Activated CD4-positive, alpha-beta T cell treated with anti-CD3 and anti-CD28 coated beads, Interleukin-2, Interleukin-4, amounts not matched to agents 100 ng/mL and 50 ng/mL, durations not matched to agents 16 hours and 8 hours (primary cell): ENCODE results near the gene HARS1.
"Not testable (repeated sequence)": the region's sequence is repeated elsewhere in the genome, so short reads cannot be mapped to it uniquely, and the experiment has no call there.

Source experiments
- DNase-seq: peaks from one replicate; pipeline ENCODE4 v3.0.0-alpha.2; 2020; ENCODE audit warnings: low spot score

The HARS1 gene

DNA sequence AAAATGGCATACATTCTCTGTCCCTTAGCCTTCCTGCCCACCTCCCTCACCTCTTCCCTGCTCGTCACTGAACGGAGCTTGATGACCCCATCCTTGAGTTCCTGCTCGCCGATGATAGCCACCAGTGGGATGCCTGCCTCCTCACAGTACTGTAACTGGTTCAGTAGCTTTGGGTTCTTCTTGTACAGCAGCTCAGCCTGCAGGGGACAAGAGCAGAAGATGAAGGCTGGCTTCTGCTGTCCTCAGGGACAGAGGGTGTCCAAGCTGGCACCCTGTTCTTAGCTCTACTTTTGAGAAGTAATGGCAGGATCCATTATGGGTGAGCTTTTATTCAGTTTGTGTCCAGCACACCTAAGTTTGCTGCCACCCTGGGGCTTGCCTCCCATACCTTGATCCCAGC is 16.5 kb downstream of the HARS1 start:
- no peak for DNase-seq

- DNase-seq = no peak
These were observed 17.0 kb downstream of the HARS1 start for GRCh38 chr5:140674211-140674610.

GRCh38 chr5:140673187-140673976 is 17.8 kb downstream of the HARS1 start, which contains the start of gene DND1:
Gene DND1, minus strand, starts transcription at chr5:140673576. Its CDS starts 34 bp downstream, at chr5:140673542.
- no peak for DNase-seq

- DNase-seq = no peak
These were observed 18.5 kb downstream of the HARS1 start for GRCh38 chr5:140672455-140673186.

GRCh38 chr5:140671472-140672125 is 19.6 kb downstream of the HARS1 start:
- no peak for DNase-seq

- not testable (repeated sequence) for DNase-seq
These were observed 20.1 kb downstream of the HARS1 start for GRCh38 chr5:140671035-140671434.

DNA sequence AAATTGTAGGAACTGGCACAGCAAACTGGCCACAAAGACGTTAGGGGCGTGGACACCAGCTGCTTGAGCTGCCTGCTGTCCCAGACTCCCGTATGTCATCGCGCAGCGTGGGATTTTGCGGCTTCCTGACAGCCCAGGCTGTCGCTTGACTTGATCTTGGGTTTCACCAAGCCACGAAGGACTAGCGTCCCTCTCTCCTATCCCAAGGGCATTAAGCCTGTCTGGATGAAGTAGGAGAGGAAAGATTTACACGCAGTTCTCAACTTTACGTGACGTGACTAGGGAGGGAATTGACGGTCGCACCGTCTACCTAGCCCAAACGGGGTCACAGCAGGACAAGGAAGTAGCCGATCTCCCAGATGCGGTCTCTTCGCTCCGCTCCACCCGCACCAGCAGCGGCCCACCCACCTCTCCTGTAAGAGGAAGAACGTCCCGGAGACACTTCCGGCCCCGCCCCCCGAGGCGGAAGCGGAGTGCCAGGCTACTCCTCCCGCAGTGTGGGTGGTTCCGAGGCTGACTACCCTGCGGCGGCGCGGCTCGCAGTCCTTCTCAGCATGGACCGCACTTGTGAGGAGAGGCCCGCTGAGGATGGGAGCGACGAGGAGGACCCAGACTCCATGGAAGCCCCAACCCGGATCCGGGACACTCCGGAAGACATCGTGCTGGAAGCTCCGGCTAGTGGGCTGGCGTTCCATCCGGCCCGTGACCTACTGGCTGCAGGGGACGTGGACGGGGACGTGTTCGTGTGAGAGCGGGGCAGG is 26.6 kb downstream of the HARS1 start, which contains the start of gene WDR55:
Gene WDR55, plus strand, starts transcription at position 546 of the 761 bp plus-strand sequence. Its CDS starts 9 bp downstream, at position 555.
- peak; percentile 96 for DNase-seq

DNA sequence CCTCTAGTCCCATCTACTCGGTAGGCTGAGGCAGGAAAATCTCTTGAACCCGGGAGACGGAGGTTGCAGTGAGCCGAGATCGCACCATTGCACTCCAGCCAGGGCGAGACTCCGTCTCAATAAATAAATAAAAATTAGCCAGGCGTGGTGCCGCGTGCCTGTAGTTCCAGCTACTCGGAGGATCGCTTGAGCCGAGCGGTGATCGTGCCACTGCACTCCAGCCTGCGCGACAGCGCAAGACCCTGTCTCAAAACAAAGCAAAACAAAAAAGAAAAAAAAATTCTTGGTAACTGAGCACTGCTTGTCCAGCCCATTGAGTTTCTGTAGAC is 27.2 kb downstream of the HARS1 start:
- no peak for DNase-seq

DNA sequence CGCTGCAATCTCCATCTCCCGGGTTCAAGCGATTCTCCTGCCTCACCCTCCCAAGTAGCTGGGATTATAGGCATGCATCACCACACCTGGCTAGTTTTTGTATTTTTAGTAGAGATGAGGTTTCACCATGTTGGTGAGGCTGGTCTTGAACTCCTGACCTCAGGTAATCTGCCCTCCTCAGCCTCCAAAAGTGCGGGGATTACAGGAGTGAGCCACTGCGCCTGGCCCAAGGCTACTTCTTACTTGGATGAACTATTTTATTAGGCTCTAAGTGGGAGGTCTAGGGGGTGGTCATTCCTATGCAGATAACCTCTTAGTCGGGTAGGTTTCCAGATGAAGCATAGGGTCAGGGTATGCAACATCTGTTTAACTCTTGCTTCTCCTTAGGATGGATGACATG is 30.8 kb downstream of the HARS1 start:
- DNase-seq = not testable (repeated sequence)

DNA sequence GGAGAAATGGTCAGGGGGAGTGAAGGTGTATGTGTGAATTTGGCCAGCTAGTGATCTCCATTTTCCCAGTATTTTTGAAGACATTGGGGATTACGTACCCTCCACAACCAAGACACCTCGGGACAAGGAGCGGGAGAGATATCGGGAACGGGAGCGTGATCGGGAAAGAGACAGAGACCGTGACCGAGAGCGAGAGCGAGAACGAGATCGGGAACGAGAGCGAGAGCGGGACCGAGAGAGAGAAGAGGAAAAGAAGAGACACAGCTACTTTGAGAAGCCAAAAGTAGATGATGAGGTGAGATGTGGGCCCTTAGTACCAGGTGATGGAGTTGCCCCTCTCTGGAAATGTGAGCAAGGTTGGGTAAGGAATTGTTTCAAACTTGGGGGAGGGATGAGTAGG is 32.3 kb downstream of the HARS1 start:
- DNase-seq = no peak

- no peak for DNase-seq
These were observed 44.1 kb downstream of the HARS1 start for GRCh38 chr5:140647042-140647419.

DNA sequence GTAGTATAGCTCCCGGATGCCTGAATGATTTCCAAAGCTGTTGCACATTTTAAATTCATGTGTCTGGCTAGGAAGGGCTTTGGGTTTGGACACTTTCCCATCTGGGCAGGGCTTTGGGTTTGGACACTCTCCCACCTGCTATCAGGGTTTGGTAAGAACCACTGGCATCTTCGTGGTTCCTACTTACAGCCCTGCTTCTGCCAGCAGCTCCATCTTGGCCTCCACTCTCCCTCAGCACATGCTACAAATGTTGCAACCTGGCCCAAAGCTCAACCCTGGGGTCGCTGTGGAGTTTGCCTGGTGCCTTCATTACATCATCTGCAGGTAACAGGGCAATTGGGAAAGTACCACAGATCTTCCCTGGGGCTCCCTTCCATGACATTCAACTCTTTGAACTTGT is 48.5 kb downstream of the HARS1 start:
- no peak for DNase-seq

- no peak for DNase-seq
These were observed 49.5 kb downstream of the HARS1 start for GRCh38 chr5:140641716-140642115.

DNA sequence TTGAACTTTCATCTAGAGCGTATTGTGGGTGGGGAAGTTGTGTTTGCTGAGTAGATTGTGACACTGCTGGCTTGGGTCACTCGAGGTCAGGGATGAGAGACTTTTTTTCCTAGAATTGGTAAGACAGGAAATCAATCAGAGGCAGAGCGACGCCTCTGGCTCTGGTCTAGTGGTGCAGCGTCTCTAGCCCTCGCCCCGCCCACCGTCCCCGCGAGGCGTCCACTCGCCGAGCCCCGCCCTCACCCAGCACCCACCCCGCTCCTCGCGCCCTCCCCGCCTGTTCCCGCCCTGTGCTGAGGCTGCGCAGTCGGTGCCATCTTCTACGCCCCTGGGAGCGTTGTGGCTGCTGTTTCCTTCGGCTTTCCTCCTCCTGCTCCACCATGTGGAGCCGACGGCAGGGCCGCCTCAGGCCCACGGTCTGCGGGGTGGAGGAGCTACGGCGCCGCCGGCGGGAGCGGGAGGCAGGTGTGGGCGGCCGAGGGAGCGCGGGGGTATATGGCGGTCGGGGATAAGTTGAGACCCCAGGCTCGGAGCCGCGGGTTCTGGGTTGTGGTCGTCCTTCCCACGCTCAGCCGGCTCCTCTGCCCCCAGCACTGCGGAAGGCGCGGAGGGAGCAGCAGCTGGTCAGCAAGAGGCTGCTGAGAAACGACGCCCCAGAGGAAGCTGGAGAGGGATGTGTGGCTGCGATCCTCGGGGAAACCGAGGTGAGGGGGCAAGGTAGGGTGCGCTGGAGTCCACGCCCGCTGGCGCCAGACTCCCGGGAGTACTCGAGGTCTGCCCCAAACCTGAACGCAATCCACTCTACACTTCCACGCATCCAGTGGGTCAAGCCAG is 51.8 kb downstream of the HARS1 start, which contains the start of gene TMCO6:
Gene TMCO6, plus strand, starts transcription at position 304 of the 834 bp plus-strand sequence. Its CDS starts 77 bp downstream, at position 381.
- DNase-seq = peak; percentile 97

DNA sequence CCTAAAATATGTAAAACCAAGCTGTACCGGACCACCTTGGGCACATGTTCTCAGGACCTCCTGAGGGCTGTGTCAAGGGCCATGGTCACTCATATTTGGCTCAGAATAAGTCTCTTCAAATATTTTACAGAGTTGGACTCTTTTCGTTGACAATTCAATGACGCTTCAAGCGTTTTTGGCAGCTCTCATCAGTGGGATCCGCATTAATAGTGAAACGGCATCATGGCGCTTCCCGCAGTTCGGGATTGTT is 52.3 kb downstream of the HARS1 start:
- DNase-seq = not testable (repeated sequence)

DNA sequence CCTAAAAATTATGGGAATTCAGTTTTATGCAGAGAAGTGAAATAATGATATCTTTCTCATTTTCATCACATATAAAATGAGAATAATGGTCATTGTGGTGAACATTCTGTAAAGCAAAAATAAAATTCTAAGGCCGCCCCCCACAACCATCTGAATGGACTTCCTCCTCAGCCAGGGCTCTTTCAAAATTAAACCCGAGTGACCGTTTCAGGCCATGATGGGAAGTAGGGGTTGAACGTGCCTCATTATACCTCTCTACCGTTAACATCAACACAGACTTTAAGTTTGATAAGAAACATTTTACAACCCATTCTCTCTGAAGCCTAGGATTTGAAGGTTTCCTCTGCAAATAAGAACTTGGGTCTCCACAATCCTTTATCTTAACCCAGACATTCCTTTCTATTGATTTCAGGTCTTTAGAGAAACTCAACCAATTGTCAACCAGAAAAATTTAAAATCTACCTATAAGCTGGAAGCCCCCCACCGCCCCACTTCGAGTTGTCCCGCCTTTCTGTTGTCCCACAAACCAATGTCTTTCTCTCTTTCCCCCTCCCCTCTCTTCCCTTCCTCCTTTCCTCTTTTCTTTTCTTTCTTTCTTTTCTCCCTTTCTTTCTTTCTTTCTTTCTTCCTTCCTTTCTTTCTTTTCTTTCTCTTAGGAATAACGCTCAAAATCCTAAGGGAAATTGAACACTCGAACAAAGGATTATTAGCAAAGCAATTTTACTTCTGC is 53.6 kb downstream of the HARS1 start:
- no peak for DNase-seq

DNA sequence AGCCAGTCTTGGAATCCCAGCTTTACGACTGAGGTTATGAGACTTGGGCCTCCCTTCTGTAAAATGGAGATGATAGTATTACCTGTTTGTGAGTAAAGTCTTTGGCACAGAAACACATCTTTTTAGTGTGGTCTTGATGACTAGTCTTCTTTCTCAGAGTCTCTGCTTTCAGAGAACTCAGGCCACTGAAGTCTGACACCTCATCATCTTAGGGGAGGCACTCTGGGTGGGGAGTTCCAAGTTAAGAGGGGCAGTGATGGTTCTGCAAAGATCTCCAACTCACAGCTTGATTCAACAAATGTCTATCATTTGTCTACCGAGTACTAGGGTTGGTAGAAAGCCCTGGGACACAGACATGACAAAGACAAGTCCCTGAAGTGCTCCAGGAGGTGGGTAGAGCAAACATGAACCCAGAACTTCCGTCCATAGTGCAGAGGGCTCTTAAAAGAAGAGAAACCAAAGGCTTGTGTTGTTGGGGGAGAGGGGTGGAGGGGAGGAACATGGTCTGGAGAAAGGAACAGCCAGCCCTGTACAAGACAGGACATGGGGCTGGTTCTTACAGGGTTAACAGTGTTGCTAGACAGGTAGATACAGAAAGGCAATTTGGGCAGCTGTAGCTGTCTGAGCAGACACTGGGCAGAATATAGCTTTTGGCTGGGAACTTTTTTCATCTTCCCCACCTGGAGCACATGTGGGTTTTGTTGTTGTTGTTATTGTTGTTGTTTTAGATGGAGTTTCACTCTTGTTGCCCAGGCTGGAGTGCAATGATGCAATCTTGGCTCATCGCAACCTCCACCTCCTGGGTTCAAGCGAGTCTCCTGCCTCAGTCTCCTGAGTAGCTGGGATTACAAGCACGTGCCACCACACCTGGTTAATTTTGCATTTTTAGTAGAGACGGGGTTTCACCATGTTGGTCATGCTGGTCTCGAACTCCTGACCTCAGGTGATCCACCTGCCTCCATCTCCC is 55.6 kb downstream of the HARS1 start:
- DNase-seq = no peak

DNA sequence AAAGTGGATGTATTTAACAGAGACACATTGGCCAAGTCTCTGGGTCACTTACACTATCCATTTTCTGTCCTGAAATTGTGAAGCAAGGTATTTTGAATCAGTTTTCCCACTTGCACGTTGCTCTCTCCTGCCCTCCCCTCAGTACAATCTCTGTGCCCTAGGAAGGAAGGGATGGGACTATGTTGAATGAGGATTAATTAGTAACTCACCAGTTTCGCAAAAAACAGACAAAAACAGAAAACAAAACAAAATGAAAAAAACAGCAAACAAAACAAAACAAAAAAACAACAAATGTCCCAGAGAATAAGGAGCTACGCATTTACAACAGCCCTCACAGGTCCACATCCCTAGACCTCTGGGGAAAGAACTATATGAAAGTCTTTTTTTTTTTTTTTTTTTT is 57.1 kb downstream of the HARS1 start:
- DNase-seq = no peak

- DNase-seq = no peak
These were observed 57.7 kb downstream of the HARS1 start for GRCh38 chr5:140633501-140633900.
